ENCODE data around the gene PRKCD. TPM values are rescaled to one million over a fixed set of nuclear protein-coding genes. Genes with fewer than 3 reads are reported as not detected.
A peak's percentile ranks its signal among the peaks of the same experiment; 100 is the strongest.

PRKCD gene
- total and polyA plus RNA-seq, 9 of the 15 experiments (the other 6 are each of a cell fraction or from before 2014, with no cell fraction given), result 2.5 to 19.5 (median 6.1) TPM

DNA sequence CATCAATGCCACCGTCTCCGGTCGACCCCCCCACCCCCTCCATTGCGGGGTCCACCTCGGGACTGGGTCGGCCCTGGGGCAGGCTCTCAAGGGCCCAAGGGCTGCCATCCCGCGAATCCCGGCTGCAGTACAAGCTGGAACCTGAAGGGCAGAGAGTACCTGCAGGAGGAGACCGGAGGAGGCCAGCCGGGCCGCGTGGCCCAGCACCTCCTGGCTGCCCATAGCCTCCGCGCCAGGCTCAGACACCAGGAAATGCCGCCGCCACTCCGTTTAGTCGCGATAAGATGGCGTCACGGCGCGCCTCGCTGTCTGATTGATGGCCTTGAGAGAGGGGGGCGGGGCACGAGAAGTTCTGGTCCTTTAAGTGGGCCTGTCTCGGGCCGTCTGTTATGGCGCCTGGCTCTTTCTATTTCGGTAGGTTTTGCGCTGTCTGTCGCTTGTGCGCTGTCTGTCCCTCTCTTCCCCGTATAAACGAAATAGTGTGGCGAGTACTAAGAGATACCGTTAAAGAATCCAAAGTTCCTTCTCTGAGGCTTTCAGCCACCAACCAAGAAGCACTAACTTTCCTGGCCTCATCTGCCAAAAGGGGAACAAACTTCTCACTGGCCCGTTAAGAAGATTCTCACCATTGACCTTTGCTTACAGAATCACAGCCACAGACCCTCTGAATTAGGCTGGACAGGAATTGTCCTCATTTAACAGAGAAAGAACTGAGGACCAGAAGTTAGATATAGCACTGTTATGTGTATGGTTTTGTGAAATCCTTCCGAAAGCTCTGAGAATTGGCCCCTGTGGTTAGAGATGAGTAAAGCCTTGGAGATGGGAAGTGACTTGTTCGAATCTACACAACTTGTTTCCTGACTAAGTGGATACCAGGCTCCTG lies 30.6 kb upstream of the PRKCD start, which contains the start of gene RFT1 (continued):
- TF ChIP-seq, protein P1, sequence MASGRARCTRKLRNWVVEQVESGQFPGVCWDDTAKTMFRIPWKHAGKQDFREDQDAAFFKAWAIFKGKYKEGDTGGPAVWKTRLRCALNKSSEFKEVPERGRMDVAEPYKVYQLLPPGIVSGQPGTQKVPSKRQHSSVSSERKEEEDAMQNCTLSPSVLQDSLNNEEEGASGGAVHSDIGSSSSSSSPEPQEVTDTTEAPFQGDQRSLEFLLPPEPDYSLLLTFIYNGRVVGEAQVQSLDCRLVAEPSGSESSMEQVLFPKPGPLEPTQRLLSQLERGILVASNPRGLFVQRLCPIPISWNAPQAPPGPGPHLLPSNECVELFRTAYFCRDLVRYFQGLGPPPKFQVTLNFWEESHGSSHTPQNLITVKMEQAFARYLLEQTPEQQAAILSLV (tag; IDR thresholded peaks at IDR 0.05), result no peak
- no peak for TF ChIP-seq RNF2 (IDR thresholded peaks at IDR 0.05)
- TF ChIP-seq HMG20A (CRISPR knock-in tag; conservative IDR thresholded peaks at IDR 0.05), result no peak
- peak; percentile 58 for TF ChIP-seq TAF1 (IDR thresholded peaks at IDR 0.05; ENCODE audit: control insufficient read depth, extremely low read depth, insufficient read depth, low read length, severe bottlenecking)
- TF ChIP-seq, protein P2, sequence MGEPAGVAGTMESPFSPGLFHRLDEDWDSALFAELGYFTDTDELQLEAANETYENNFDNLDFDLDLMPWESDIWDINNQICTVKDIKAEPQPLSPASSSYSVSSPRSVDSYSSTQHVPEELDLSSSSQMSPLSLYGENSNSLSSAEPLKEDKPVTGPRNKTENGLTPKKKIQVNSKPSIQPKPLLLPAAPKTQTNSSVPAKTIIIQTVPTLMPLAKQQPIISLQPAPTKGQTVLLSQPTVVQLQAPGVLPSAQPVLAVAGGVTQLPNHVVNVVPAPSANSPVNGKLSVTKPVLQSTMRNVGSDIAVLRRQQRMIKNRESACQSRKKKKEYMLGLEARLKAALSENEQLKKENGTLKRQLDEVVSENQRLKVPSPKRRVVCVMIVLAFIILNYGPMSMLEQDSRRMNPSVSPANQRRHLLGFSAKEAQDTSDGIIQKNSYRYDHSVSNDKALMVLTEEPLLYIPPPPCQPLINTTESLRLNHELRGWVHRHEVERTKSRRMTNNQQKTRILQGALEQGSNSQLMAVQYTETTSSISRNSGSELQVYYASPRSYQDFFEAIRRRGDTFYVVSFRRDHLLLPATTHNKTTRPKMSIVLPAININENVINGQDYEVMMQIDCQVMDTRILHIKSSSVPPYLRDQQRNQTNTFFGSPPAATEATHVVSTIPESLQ (CRISPR knock-in tag; IDR thresholded peaks at IDR 0.05), result no peak
- no peak for TF ChIP-seq CHD2 (IDR thresholded peaks at IDR 0.05; ENCODE audit: low read depth, low read length)
- TF ChIP-seq MTA3 (IDR thresholded peaks at IDR 0.05; ENCODE audit: borderline replicate concordance), result no peak
- no peak for TF ChIP-seq SIRT6 (IDR thresholded peaks at IDR 0.05; ENCODE audit: low read depth, low read length)
- no peak for TF ChIP-seq SREBF2 (CRISPR knock-in tag; IDR thresholded peaks at IDR 0.05)
- TF ChIP-seq, protein P3, sequence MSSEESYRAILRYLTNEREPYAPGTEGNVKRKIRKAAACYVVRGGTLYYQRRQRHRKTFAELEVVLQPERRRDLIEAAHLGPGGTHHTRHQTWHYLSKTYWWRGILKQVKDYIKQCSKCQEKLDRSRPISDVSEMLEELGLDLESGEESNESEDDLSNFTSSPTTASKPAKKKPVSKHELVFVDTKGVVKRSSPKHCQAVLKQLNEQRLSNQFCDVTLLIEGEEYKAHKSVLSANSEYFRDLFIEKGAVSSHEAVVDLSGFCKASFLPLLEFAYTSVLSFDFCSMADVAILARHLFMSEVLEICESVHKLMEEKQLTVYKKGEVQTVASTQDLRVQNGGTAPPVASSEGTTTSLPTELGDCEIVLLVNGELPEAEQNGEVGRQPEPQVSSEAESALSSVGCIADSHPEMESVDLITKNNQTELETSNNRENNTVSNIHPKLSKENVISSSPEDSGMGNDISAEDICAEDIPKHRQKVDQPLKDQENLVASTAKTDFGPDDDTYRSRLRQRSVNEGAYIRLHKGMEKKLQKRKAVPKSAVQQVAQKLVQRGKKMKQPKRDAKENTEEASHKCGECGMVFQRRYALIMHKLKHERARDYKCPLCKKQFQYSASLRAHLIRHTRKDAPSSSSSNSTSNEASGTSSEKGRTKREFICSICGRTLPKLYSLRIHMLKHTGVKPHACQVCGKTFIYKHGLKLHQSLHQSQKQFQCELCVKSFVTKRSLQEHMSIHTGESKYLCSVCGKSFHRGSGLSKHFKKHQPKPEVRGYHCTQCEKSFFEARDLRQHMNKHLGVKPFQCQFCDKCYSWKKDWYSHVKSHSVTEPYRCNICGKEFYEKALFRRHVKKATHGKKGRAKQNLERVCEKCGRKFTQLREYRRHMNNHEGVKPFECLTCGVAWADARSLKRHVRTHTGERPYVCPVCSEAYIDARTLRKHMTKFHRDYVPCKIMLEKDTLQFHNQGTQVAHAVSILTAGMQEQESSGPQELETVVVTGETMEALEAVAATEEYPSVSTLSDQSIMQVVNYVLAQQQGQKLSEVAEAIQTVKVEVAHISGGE (CRISPR knock-in tag; IDR thresholded peaks at IDR 0.05), result no peak
- TF ChIP-seq MTF1 (CRISPR knock-in tag; IDR thresholded peaks at IDR 0.05; ENCODE audit: borderline replicate concordance), result no peak
- no peak for TF ChIP-seq DIDO1 (tag; IDR thresholded peaks at IDR 0.05; ENCODE audit: low read depth)
- TF ChIP-seq LEF1 (IDR thresholded peaks at IDR 0.05), result no peak
- TF ChIP-seq PRPF4 (IDR thresholded peaks at IDR 0.05; ENCODE audit: insufficient read depth, low read depth, low read length, poor library complexity, severe bottlenecking), result no peak
- peak; percentile 97 for TF ChIP-seq MTA1 (IDR thresholded peaks at IDR 0.05; ENCODE audit: borderline replicate concordance)
- TF ChIP-seq TEAD4 (IDR thresholded peaks at IDR 0.05; ENCODE audit: low read length), result no peak
- TF ChIP-seq TEAD4 (CRISPR knock-in tag; IDR thresholded peaks at IDR 0.05; ENCODE audit: borderline replicate concordance), result no peak
- TF ChIP-seq NR4A1 (CRISPR knock-in tag; IDR thresholded peaks at IDR 0.05), result no peak
- TF ChIP-seq NR4A1 (tag; IDR thresholded peaks at IDR 0.05), result no peak
- no peak for TF ChIP-seq FOXK1 (CRISPR knock-in tag; IDR thresholded peaks at IDR 0.05; ENCODE audit: borderline replicate concordance)
